Spleen (tissue), 11 donors: Measurements from ENCODE around the gene ETFRF1. TPM values are rescaled to one million over a fixed set of nuclear protein-coding genes. Genes with fewer than 3 reads are reported as not detected.

Experiments
- DNase-seq: peaks from one replicate; pipeline ENCODE4 v3.0.0-alpha.2; 2020
- H3K27ac ChIP-seq, 8 donors: fragments of 200-600 bp; sonication (generic) in 7 of 8; 1 replicate in 4 of 8; 2 replicates in 4 of 8; pipeline versions ENCODE4 v1.5.0 to v1.8.0; 2016 to 2021; ENCODE audit warnings: inconsistent platforms in 4 of 8, mild to moderate bottlenecking in 4 of 8, moderate library complexity in 1 of 8
- H3K27me3 ChIP-seq, 7 donors: fragments of 200-600 bp; sonication (generic) in 6 of 7; replicated peaks in 1 of 7; 1 replicate in 4 of 7; 2 replicates in 3 of 7; pipeline versions ENCODE4 v1.5.0 to v1.8.0; 2016 to 2021; ENCODE audit warnings: inconsistent platforms in 3 of 7, mild to moderate bottlenecking in 1 of 7
- H3K36me3 ChIP-seq, 6 donors: fragments of 200-600 bp; sonication (generic) in 5 of 6; 1 replicate in 4 of 6; 2 replicates in 2 of 6; pipeline versions ENCODE4 v1.5.0 to v1.8.0; 2016 to 2021; ENCODE audit warnings: inconsistent platforms in 2 of 6
- H3K4me1 ChIP-seq, 6 donors: fragments of 200-600 bp; sonication (generic) in 5 of 6; 1 replicate in 3 of 6; 2 replicates in 3 of 6; pipeline versions ENCODE4 v1.5.0 to v1.8.0; 2016 to 2021; ENCODE audit warnings: inconsistent platforms in 3 of 6
- H3K4me3 ChIP-seq, 8 donors: fragments of 200-600 bp; sonication (generic) in 7 of 8; 1 replicate in 4 of 8; 2 replicates in 4 of 8; pipeline versions ENCODE4 v1.5.0 to v1.8.0; 2016 to 2021; ENCODE audit warnings: inconsistent platforms in 4 of 8, mild to moderate bottlenecking in 4 of 8, moderate library complexity in 2 of 8
- H3K9me3 ChIP-seq, 8 donors: fragments of 200-600 bp; sonication (generic) in 7 of 8; 1 replicate in 4 of 8; 2 replicates in 4 of 8; pipeline versions ENCODE4 v1.5.0 to v1.8.0; 2016 to 2021; ENCODE audit warnings: inconsistent platforms in 4 of 8
- POLR2A ChIP-seq, 3 donors: fragments of 450-650 bp; IDR thresholded peaks; one replicate each; pipeline ENCODE4 v1.5.1; 2017; ENCODE audit warnings: antibody characterized with exemption in 3 of 3, mild to moderate bottlenecking in 1 of 3
- POLR2AphosphoS5 ChIP-seq, 3 donors: sonication (generic); formaldehyde crosslinking; IDR thresholded peaks; one replicate each; pipeline ENCODE4 v1.5.1; 2017; ENCODE audit warnings: antibody characterized with exemption in 3 of 3
- WGBS, 5 donors: extraction: QIAGEN DNeasy Blood & Tissue Kit in 3 of 5; methylation state at CpG; one replicate each; pipeline versions ENCODE4 v1.1.5 to v1.1.7; 2013 to 2018; 5-methylcytosine and 5-hydroxymethylcytosine counted together
- intact Hi-C: fragments of 100-400 bp; cut with DNase I; formaldehyde crosslinking; loops from one replicate; pipeline ENCODE4 v1.15.0; 2023; ENCODE audit warnings: low total_unique reads
- polyA plus RNA-seq, 3 donors: library from polyadenylated mRNA; stranded (reverse); fragments of 200-250 nt; gene quantifications; one replicate each; pipeline ENCODE4 v1.2.1, GENCODE V29; 2013
- total RNA-seq, 7 donors: library from RNA; depleted of rRNA in 3 of 7; stranded (reverse); fragments of >200 nt in 3 of 7; fragmentation: NEBNext Ultra II Directional in 4 of 7; extraction: Animal tissue kit (Norgen Biotek cat#: 25700) in 4 of 7; gene quantifications; one replicate each; pipeline versions ENCODE4 v1.1.0 to v1.2.1, GENCODE V29; 2016 to 2021
- TF ChIP-seq, protein P1 (sequence below), 11 experiments: fragments of 200-600 bp in 7 of 11; fragments of 450-650 bp in 4 of 11; sonication (generic) in 4 of 11; IDR thresholded peaks in 8 of 11; conservative IDR thresholded peaks in 3 of 11; 1 replicate in 7 of 11; 2 replicates in 4 of 11; pipeline versions ENCODE4 v1.4.0 to v1.8.0; 2016 to 2021; ENCODE audit warnings: antibody characterized with exemption in 11 of 11, inconsistent platforms in 4 of 11, mild to moderate bottlenecking in 1 of 11
- donor health status: healthy with polysubstance abuse.
- donor health status: DM: no; HTN: no; CAD: no; lungs with moderate emphysema.
- donor health status: DM: no; HTN: no; CAD: no.
- donor health status: Bipolar disorder and iron deficiency.
- donor health status: healthy.
- donor health status: DM: no; HTN: no; CAD: no.
- donor health status: DM: yes; HTN: yes; CAD: no.

The ETFRF1 gene
- total and polyA plus RNA-seq, 10 donors, result 17.2 to 50.0 (median 23.9) TPM

DNA sequence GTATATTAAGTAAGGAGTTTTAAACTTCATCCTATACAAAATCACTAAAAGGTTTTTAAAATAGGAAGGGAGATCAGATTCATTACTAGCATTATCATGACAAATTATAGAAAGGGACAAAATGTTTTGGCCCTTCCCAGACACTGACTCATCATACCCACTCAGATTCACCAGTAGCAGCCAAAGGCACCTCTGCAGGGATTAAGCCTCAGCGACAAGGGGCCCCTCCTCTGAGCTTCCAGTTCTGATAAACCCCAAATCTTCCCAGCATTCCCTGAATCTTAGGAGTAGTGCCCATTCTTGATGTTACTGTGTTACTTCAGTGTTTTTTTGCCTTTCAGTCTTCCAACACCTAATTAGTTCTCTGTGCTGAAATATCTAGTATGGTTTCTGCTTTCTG is 41.2 kb downstream of the ETFRF1 start:
- H3K27ac ChIP-seq, result no peak overlapping the region
- no peak overlapping the region for H3K4me3 ChIP-seq
- intact Hi-C loops, result no loop called here
- TF ChIP-seq POLR2AphosphoS5 (IDR thresholded peaks at IDR 0.05) (no peak), POLR2A (IDR thresholded peaks at IDR 0.05) (no peak)
- TF ChIP-seq, protein P1, sequence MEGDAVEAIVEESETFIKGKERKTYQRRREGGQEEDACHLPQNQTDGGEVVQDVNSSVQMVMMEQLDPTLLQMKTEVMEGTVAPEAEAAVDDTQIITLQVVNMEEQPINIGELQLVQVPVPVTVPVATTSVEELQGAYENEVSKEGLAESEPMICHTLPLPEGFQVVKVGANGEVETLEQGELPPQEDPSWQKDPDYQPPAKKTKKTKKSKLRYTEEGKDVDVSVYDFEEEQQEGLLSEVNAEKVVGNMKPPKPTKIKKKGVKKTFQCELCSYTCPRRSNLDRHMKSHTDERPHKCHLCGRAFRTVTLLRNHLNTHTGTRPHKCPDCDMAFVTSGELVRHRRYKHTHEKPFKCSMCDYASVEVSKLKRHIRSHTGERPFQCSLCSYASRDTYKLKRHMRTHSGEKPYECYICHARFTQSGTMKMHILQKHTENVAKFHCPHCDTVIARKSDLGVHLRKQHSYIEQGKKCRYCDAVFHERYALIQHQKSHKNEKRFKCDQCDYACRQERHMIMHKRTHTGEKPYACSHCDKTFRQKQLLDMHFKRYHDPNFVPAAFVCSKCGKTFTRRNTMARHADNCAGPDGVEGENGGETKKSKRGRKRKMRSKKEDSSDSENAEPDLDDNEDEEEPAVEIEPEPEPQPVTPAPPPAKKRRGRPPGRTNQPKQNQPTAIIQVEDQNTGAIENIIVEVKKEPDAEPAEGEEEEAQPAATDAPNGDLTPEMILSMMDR (IDR thresholded peaks at IDR 0.05 in 8 of 11, conservative IDR thresholded peaks at IDR 0.05 in 3 of 11), result no peak
- WGBS, 5 donors, result 60 to 92% (median 83%) methylated on average over 1 of the region's 1 CpG
- no peak for DNase-seq
- no peaks in the 10 kb centered on the region for H3K27me3 ChIP-seq
- peaks cover 0 to 66% (median 10%) of the 10 kb centered on the region in 6 donors for H3K36me3 ChIP-seq
- H3K4me1 ChIP-seq, result peaks cover 0 to 8% (median 4%) of the 10 kb centered on the region in 6 donors
- H3K9me3 ChIP-seq, result no peaks in the 10 kb centered on the region

DNA sequence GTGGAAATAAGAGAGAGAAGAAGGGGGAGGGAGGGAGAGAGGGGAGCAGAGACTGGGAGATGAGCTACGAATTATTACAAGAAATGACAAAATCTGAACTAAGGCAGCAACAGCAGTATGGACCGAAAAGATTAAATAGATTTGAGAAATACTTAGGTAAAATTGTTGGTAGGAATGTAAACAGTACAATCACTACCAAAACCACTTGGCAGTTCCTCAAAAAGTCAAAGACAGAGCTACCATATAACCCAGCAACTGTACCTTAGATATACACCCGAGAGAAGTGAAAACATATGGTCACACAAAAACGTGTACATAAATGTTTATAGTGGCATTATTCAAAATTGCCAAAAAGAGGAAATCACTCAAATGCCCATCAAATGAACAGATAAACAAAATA is 41.6 kb downstream of the ETFRF1 start:
- H3K36me3 ChIP-seq, result peaks cover 0 to 66% (median 10%) of the 10 kb centered on the region in 6 donors
- TF ChIP-seq POLR2A (IDR thresholded peaks at IDR 0.05), result no peak
- WGBS, 5 donors, result 81 to 91% (median 86%) methylated on average over 4 of the region's 4 CpGs
- H3K27ac ChIP-seq, result no peak overlapping the region
- H3K4me3 ChIP-seq, result no peak overlapping the region
- no peaks in the 10 kb centered on the region for H3K27me3 ChIP-seq
- no peak for DNase-seq
- intact Hi-C loops, result no loop called here
- no peaks in the 10 kb centered on the region for H3K9me3 ChIP-seq
- H3K4me1 ChIP-seq, result peaks cover 0 to 12% (median 7%) of the 10 kb centered on the region in 6 donors

DNA sequence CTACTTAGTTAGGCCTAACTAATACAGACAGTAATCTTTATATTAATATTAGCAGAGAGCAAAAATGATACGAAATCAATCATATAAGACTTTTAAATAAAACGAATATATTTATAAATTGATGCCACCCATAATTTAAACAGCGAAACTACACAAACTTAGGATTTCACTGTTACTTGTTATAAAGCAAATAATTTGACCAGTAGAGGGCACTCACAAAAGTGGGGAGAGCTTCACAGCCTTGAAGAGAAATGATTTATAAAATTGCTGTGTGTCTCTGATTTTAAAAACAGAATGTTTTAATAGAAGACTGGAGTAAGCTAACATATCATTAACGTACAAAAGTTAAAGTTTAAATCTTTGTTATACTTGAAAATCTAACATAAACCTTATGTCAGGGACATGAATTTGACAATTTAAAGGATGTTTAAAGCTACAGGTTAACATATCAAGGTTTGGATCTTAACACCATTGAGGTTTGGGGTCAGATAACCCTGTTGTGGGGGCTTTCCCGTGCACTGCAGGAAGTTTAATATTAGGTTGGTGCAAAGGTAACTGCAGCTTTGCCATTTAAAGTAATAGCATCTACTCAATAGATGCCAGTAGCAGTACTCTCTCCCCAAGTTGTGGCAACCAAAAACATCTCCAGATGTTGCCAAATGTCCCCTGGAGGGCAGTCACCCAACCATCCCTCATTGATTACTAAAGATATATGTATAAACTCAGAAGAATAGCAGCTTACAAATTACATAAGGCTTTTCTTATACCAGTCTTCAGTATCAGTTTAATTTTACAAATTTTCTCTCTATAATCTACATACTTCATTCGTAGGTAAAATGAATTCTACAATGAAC is 46.4 kb downstream of the ETFRF1 start:
- no peaks in the 10 kb centered on the region for H3K27me3 ChIP-seq
- H3K4me3 ChIP-seq, result no peak overlapping the region
- DNase-seq, result no peak
- H3K27ac ChIP-seq, result no peak overlapping the region
- WGBS, 5 donors, result 42 to 55% (median 44%) methylated on average over 6 of the region's 6 CpGs
- no peak for TF ChIP-seq POLR2AphosphoS5 (IDR thresholded peaks at IDR 0.05)
- TF ChIP-seq POLR2A (IDR thresholded peaks at IDR 0.05), result no peak
- TF ChIP-seq, protein P1 (IDR thresholded peaks at IDR 0.05 in 8 of 11, conservative IDR thresholded peaks at IDR 0.05 in 3 of 11), result peak in 10 of 11 experiments; percentile 15 to 69 (median 56)
- H3K4me1 ChIP-seq, result peaks cover 0 to 34% (median 5%) of the 10 kb centered on the region in 6 donors
- intact Hi-C loops, result no loop called here
- H3K36me3 ChIP-seq, result peaks cover 0 to 65% (median 5%) of the 10 kb centered on the region in 6 donors
- H3K9me3 ChIP-seq, result no peaks in the 10 kb centered on the region

DNA sequence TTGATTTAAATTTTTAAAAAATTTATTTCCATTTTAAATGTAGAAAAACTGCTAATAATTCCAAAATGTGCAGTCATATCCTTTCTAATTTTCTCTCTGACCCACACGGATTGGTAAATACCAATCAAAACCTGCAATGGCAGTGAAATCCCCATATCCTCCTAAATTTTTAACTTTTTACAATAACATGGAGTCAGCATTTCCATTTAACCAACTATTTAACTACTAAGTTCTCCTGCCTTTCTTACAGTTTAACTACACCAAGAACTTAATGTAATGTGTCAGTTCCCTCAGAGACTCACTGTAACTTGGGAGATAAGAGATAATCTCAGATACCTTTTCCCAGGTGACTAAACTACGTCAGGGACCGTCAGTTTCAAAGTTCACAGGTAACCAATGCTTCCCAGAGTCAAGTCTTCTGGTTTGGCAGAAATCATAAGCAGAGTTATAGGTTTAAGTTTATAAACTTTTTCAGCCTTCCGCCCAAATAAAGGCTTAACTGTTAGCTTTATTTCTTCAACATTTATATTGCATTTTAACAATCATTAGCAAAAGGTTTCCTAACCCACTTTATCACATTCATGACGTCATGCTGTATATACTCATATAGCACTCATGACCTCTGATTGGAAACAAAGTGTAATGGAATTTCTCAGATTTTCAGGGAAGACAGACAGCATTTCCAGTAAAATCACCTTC is 48.1 kb downstream of the ETFRF1 start:
- Histone ChIP-seq H3K4me3 (no peak overlapping the region), H3K27me3 (no peaks in the 10 kb centered on the region), H3K36me3 (peaks cover 0 to 50% (median 2%) of the 10 kb centered on the region in 6 donors), H3K9me3 (no peaks in the 10 kb centered on the region), H3K27ac (no peak overlapping the region), H3K4me1 (peaks cover 0 to 48% (median 11%) of the 10 kb centered on the region in 6 donors)
- TF ChIP-seq POLR2A (IDR thresholded peaks at IDR 0.05), result no peak
- TF ChIP-seq, protein P1 (IDR thresholded peaks at IDR 0.05 in 8 of 11, conservative IDR thresholded peaks at IDR 0.05 in 3 of 11), result no peak
- TF ChIP-seq POLR2AphosphoS5 (IDR thresholded peaks at IDR 0.05), result no peak
- intact Hi-C loops, result no loop called here
- 86 to 92% (median 89%) methylated on average over 5 of the region's 5 CpGs for WGBS, 5 donors
- no peak for DNase-seq
